Measurements from ENCODE around the gene ANK2.

ANK2 gene

DNA sequence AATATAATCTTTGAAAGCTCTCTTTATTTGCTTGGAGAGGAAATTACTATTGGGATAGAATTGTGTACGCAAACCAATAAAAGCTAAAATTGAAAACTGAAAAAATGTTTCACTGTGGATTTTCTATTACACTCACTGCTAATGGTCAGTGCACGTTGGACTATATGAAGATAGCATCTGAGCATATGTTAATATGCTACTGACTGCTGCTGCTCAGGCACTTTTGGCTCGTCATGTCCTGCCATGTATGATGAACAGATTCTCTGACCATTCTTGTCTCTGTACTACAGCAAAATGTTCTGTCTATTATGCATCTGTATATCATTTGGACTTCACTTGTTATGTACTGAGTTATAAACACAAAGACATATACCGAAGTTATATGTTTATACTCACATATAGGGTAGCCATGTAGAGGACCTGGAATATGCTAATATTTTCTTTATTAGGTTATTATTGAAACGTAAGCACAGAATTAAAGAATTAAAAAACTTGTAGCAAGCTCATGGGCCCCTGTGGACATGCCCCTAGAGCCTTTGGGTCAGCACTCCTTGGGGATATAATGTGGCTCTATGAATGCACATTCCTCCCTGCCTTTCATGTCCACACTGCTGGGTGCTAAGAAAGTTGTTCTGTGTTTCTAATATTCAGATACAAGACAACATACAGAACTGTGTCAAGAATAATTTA, 120.8 kb downstream of the ANK2 start:
- no peak for TF ChIP-seq CTCF (conservative IDR thresholded peaks at IDR 0.05; ENCODE audit: low read length)
- no peak for DNase-seq (ENCODE audit: low read depth)
- no peak overlapping the region for H3K4me3 ChIP-seq (ENCODE audit: low read length)

- no peak for TF ChIP-seq CTCF (conservative IDR thresholded peaks at IDR 0.05; ENCODE audit: low read length)
- no peak for DNase-seq (ENCODE audit: low read depth)
Observed at GRCh38 chr4:113170805-113171468, 121.5 kb downstream of the ANK2 start.

DNA sequence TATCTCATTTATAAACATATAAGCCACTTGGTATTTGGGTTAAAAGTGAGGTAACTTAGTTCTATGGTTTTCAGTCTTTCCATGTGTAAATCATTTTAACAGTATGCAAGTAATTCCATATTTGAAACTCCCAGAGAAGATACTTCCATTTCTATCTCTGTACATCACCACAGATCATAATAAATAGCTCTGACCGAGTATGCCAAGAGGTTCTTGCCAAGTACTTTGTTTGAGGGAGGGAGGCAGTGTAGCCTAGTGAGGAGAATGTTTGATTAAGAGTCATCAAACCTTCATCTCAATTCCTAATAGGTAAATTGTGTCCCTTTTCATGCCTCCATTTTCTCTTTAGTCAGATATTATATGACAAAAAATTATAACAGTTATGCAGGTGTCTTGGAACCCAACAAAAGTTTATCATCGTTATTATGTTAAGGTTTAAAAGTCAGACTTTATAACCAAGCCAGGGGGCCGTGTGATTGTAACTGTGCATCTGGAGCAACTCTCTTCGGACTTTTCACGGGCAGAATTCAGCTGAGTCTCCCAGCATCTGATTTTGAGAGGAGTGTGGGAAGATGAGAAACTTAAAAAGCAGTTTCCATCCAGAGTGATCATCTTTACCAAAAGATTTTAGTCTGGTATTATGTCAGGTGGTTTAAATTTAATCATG, 123.8 kb downstream of the ANK2 start:
- DNase-seq (ENCODE audit: low read depth), result no peak
- no peak overlapping the region for H3K4me3 ChIP-seq (ENCODE audit: low read length)
- no peak for TF ChIP-seq CTCF (conservative IDR thresholded peaks at IDR 0.05; ENCODE audit: low read length)

More at GRCh38 chr4:113170805-113171468, 121.5 kb downstream of the ANK2 start:
- no peak overlapping the region for H3K4me3 ChIP-seq (ENCODE audit: low read length)

GRCh38 chr4:113173793-113174264, 124.4 kb downstream of the ANK2 start:
- no peak for TF ChIP-seq CTCF (conservative IDR thresholded peaks at IDR 0.05; ENCODE audit: low read length)
- no peak for DNase-seq (ENCODE audit: low read depth)
- H3K4me3 ChIP-seq (ENCODE audit: low read length), result no peak overlapping the region

GRCh38 chr4:113179091-113179490, 129.6 kb downstream of the ANK2 start:
- DNase-seq (ENCODE audit: low read depth), result peak; percentile 9
- H3K4me3 ChIP-seq (ENCODE audit: low read length), result no peak overlapping the region
- TF ChIP-seq CTCF (conservative IDR thresholded peaks at IDR 0.05; ENCODE audit: low read length), result no peak

GRCh38 chr4:113179996-113180395, 130.5 kb downstream of the ANK2 start:
- no peak for TF ChIP-seq CTCF (conservative IDR thresholded peaks at IDR 0.05; ENCODE audit: low read length)

More at GRCh38 chr4:113179996-113180395, 130.5 kb downstream of the ANK2 start:
- no peak overlapping the region for H3K4me3 ChIP-seq (ENCODE audit: low read length)
- peak; percentile 26 for DNase-seq (ENCODE audit: low read depth)

Measured in AG10803 (cell line).